Activated CD4-positive, alpha-beta T cell treated with anti-CD3 and anti-CD28 coated beads for 48 hours (primary cell): ENCODE measurements around the gene OTUB1.

Experiments used
- DNase-seq: peaks from one replicate; pipeline ENCODE4 v3.0.0-alpha.2; 2020

OTUB1 gene

DNA sequence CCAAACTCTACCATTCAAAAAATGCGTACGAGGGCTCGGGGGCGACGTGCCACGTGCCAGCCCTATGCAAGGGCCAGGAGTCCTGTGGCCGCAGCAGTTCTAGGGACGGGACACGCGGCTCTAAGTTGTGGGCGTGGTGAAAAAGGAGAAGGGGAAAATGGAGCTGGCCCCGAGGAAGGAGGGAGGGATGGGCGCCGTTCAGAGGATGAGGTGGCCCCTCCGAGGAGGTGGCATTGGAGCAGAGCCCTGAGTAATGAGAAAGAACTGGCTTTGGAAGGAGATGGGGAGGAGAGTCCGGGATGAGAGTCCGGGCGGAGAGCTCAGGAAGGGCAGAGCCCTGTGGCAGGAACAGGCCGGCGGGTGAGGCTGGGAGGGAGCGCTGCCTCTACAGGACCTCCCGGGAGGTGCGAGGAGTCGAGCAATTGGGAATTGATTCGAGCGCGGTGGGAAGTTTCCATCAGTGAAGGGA, 21.0 kb downstream of the OTUB1 start:
- no peak for DNase-seq

DNA sequence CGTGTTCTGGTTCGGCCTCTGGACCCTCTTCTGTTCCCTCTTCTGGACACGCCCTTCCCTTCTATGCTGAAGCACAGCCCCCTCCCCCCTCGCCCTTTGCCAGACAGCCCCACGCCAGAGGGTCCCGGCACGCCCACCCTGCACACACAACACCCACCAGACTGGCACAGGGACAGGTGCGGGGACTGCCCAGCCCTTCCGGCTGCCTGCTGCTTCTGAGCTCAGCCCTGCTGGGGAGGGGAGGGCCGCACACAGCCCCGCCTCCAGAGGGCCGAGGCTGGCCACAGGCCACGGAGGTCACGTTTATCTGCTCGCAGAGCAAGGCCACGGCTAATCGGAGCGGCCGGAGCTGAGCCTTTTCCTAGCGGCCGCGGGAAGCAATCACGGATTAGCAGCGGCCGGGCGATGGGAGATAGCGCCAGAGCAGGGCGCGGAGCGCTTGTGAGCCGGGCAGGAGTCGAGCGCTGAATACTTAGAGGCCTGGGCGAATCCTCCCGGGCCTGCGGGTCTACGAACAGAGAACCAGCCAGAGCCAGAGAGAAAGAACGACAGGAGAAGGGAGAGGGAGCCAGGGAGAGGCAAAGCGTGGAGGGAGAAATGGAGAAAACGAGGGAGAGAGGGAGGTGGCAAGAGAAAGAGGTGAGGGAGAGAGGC, 21.5 kb downstream of the OTUB1 start:
- no peak for DNase-seq

DNA sequence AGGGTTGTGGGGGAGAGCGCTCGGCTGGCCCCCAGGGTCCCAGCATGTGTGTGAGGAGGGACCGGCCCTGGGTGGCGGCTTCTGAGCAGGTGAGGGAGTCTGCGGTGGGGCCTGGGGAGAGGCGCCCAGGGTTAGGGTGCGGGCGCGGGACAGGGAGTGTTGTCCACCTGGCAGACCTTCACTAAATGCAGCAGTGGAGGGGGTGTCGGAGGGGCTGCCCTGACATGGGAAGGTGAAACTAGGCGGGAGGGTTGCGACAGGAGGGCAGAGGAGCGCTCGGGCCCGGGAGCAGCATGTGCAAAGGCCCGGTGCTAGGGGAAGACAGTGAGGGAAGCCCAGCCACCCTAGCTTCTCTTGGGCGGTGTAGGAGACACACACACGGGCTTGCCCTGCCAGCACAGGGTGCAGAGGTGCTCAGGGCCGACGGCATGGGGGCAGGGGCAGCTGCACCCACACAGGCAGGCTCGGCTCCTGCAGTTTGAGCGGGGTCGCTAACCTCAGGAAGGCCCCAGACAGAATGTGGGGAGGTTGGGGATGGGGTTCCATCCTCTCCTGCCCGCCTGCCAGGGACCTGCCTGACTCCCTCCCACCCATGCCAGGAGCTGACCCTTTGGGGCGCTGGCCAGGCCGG, 22.2 kb downstream of the OTUB1 start:
- no peak for DNase-seq

GRCh38 chr11:64008914-64009633, 22.8 kb downstream of the OTUB1 start:
- no peak for DNase-seq

DNA sequence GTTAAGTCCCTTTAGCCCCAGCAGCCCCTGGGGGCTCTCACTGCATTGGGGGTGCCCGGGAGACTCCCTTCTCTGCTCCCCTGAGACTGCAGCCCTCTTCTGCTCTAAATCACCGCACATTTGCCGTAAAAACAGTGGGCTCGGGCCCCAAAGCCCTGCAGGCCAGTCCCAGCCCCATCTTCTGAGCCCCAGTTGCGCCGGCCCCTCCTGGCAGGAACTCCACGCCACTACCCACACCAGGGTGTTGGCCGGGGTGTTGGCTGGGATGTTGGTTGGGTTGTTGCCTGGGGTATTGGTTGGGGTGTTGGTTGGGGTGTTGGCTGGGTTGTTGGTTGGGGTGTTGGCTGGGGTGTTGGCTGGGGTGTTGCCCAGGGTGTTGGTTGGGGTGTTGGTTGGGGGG, 23.5 kb downstream of the OTUB1 start:
- DNase-seq = no peak

GRCh38 chr11:64010783-64011182, 24.5 kb downstream of the OTUB1 start:
- no peak for DNase-seq

DNA sequence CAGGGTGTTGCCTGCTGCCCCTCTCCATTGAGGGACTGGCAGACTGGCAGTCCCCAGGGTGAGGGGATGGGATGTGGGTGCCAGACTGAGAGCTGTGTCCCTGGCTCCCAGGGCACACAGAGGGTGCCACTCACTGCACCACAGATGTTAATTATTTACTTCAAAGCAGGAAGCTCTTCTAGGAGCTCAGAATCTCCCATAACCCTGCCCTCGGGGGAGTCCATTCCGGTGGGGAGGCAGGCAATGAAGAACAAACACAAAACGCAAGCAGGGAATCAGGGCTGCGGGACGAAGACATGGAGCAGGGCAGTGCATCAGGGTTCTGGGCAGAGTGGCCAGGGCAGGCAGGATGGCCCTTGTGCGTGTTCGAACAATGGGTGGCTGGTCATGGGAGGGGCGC, 25.1 kb downstream of the OTUB1 start:
- no peak for DNase-seq

DNA sequence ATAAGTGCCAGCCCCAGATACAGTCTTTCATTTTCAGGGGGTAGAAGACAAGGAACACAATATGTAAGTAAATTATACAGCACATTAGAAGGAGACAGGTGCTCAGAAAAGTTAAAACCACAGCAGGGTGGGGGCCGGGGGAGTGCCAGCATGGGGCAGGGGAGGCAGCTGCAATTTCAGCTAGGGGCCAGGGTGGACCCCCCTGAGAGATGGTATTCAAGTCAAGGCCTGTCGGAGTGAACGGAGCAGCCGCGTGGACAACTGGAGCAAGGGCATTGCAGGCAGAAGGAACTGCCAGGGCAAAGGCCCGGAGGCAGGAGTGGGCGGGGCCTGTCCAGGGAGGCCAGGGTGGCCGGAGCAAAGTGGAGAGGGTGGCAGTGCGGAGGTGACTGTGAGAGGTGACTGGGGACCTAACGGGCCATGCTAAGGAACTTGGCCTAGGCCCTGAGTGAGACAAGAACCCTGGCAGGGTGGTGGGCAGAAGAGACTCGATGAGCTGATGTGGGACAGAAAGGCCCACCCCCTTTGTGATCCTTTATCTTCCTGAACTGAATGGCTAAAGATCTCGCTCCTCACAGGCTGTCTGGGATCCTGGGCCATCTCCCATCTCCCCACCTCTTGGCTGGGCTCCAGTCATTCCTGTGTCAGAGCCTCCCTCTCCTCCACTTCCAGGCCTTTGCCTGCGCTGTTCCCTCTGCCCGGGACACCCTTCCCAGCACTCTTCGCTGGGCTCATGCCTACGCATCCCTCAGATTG, 27.1 kb downstream of the OTUB1 start:
- DNase-seq = no peak

DNA sequence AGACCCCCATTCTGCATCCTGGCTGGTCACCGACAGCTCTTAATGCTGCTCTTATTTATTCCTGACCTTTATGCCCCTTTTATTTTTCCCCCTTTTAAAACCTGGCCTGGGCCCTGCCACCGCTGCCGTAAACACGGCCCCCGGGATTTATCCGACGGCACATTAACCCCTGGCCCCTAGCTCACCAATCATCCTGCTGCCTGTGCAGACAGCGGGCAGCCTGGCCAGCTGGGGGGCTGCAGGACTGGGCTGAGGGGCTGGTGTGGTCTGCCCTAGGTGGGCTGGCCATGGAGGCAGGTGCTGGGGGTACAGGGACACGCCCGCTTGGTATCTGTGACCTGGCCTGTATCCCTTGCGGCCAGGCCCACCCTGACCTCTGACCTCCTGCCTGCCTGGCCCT, 28.1 kb downstream of the OTUB1 start:
- no peak for DNase-seq

DNA sequence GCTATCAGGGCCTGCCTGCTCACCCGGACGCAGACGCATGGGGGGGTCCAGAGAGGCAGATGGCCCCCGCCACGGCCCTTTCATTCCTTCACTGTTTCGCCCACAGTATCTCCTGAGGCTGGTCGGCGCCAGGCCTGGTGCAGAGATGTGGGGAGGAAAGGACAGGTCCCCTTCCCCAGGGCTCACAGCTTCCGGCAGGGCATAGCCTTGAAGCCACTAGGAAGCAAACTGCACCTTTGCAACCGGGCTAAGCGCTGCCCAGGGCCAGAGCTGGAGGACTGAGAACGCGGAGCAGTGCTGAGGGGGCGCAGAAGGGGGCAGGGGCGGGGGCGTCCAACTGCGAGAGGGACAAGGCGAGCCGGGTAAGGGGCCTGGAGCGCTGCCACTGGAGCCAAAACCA, 29.3 kb downstream of the OTUB1 start:
- no peak for DNase-seq

DNA sequence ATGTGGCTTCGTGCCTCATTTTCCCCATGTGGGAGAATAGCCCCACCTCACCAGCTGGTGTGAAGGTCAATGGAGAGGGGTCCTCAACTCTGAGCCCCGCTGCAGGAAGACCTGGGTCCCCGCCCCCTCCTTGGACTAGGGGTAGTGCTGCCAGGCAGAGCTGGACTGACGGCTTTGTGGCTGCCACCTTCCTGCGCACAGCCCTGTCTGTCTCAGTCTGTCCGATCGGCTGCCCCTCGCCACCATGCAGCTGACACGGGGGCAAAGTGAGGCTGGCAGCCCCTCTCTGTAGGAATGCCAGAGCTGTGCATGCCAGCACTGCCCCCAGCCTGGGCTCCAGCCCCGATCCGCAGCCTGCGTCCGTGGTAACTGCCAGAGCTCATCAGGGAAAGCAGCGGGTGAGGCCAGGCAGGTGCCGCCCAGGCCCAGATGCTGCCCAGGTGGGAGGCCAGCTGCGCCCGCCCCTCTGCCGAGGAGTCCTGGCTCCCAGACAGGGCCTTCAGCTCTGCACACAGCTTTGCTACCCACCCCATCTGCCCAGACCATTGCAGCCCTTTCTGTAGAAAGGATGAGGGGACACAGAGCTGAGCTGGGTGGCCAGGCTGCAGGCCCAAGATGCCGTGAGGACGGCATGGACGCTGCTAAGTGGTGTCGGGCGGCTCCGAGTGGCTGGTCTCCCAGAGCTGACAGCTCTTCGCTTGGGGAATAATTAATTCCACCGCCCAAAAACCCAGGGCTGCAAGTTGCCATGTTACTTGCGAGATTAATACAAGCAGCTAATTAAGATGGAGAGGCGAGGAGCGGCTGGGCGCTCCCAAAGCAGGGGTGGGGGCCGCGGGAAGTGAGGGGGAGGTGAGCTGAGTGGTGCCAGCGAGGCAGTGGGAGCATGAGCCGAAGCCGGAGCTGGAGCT, 30.0 kb downstream of the OTUB1 start:
- DNase-seq = no peak

DNA sequence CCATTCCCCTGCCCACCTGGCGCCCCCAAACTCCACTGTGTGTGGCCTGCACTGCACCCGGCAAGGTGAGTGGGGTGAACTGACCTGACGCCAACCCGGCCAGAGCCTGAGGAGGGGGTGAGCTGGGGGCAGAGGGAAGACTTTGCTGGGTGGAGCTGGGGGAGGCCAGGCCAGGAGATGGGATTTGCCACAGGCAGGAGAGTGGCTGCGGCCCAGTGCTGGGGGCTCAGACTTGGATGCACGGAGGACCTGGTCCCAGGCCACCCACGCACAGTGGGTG, 31.6 kb downstream of the OTUB1 start:
- DNase-seq = no peak

GRCh38 chr11:64018310-64018709, 32.1 kb downstream of the OTUB1 start:
- DNase-seq = no peak

GRCh38 chr11:64019106-64020037, 33.1 kb downstream of the OTUB1 start:
- DNase-seq = no peak

DNA sequence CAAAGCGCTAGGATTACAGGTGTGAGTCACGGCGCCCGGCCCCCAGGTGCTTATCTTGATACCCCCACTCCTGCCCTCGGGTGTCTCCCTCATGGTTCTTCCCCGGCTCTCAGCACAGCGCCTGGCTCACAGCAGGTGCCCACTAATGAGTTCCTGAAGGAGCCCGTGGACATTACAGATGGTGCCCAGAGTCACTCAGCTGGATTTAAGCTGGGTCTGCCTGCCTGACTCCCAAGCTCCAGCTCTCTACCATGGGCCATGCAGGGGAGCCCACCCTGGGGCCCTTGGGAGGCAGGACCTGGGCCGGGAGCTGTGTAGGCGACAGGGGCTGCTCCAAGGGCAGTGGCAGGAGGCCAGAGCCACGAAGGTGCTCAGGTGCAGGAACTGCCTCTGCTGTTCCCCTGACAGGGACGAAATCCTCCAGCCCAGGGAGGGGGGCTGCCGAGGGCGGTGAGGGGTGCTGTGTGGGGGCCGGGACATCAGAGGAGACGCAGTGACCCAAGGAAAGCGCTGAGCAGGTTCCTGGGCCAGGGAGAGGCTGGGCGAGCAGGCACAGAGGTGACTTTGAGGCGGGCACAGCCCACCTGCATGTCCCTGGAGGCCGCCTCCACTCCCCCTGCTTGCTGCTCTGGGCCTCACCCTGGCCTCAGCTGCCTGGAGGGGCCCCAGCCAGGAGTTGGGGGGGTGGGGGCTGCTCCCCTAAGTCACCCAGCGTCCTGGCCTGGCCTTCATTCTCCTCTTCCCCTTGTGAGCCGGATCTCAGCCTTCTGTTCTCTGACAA, 34.9 kb downstream of the OTUB1 start:
- DNase-seq = no peak

GRCh38 chr11:64021757-64022093, 35.5 kb downstream of the OTUB1 start:
- DNase-seq = no peak

GRCh38 chr11:64022125-64022784, 36.0 kb downstream of the OTUB1 start:
- DNase-seq = no peak

GRCh38 chr11:64023712-64024710, 37.8 kb downstream of the OTUB1 start:
- DNase-seq = no peak

DNA sequence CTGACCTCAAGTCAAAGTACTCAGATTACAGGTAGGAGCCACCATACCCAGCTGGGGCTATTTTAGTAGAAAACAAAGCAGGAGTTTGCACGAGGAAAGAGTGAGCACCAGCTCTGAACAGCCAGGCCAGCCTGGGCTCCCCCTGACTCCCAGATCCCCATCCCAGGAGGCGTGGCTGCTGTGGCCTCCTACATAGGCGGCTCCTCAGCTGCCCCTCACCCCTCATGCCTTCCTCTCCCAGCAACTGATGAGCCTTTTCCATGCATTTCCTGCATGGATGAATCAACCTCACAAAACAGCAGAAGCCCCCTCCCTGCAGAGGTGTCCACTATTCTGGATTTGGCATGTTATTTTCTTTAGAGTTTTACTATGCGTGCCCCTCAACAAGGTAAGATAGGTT, 39.0 kb downstream of the OTUB1 start:
- no peak for DNase-seq
